DMS79 treated with DMSO at 0.1 percent for 48 hours (cell line): ENCODE measurements around the gene ALG9.
A peak's percentile ranks its signal among the peaks of the same experiment; 100 is the strongest.

ENCODE experiments used
- DNase-seq: peaks from one replicate; lab custom pipeline; 2025; lab: John Stamatoyannopoulos, UW

ALG9 gene

DNA sequence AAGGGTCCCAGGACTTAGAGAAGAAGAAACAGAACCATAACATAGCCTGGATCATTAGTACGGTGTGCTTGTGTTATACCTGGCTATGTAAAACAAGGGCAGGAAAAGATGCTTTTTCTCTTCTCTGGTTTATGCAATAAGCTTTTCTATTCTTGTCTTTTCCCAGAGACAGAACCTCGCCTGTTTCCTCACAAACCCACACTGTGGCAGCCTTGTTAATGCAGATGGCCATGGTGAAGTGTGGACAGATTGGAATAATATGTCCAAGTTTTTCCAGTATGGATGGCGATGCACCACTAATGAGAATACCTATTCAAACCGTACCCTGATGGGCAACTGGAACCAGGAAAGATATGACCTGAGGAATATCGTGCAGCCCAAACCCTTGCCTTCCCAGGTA, 10.8 kb upstream of the ALG9 start:
- no peak for DNase-seq

DNA sequence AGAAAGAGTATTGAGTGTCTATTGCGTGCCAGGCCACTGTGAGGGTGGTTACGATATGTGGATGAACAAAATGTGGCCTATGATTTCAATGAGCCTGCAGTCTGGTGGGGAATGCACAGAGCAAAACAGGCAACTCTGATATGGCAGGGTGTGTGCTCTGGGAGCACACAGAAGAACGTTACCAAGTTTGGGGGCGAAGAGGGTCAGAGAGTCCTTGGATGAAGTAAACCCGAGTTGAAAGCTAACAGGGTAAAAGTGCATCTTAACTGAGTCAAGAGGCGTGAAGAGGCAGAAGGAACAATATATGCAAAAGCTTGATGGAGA, 8.2 kb upstream of the ALG9 start:
- peak; percentile 51 for DNase-seq

DNA sequence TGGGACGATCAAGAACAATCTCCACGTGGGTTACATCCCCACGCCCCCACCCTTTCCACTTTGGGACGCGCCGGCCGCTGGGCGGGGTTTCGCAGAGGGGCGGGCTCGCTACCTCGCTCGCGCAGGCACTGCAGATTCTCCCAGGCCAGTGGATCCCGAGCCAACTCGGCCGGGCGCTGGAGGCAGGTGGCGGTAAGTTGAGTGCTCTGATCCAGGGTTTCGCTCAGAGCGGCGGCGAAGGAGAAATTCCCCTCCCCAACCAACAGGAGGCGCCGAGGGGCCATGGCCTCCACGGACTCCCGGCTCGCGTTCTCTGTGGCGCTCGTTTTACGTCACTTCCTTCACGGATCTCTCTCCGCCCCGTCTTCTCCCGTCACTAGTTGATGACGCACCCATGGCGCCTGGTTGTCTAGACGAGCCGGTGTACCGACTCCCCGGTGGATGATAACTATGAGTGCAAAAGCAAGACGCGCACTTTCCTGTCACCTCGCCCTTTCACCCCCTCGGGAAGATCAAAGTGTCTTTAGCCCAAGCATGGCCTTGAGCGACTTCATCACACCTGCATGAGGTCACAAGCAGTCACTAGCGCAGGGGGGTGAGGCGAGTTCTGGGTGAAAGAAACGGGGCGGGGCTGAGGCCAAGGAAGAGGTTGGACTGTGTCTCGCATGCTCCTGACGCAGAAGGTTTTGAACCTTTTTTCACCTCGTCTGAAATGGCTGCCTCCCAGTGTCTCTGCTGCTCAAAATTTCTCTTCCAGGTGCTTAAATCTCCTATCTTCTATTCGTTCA, 7.7 kb upstream of the ALG9 start, which contains the start of the genes CFAP68 and FDXACB1:
TSS of gene CFAP68 (plus strand) at position 693 of the 788 bp plus-strand sequence. CDS start at position 713, 20 bp downstream.
TSS of gene FDXACB1 (minus strand) at position 317 of the 788 bp plus-strand sequence. CDS start at position 284, 33 bp downstream.
- peak; percentile 100 for DNase-seq

DNA sequence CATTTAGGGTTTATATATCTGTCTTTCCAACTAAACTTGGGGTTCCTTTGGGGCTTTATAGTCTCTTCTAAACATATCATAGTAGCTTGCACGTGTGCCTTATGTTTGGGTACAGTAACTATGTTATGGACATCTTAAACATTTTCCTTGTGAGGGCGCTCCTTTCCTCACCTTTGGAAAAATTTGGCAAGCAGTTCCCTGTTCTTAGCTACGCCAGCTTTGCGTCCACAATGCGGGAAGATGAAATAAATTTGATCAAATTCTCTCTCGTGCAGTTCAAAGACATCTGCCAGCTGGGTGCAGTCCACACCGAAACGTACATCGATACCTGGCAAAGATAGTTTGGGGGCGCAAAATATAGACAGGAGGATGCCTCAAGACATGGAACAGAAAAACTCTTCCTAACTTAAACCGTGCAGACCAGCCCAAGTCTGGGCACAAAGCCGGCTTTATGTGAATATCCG, 7.0 kb upstream of the ALG9 start:
- DNase-seq = peak; percentile 54

DNA sequence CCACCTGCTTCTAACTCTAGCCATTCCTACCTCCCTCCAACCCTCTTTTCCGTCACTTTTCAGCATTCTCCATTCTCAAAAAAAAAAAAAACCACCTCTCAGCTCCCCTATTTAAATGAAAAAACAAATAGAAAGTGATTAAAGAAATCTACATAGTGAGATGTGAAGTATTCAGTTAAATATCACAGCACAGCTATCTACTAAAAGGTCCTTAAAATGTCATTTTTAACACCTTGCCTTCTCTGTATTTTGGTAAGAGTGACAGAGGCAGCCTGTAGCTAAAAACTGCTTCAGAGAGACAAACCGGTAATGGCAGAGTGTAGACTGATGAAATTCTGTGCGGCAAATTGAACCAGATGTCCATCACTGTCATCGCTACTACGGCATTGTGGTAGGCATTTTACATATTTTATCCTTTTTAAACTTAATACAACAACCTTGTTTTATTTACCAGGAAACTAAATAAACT, 346 bp upstream of the ALG9 start:
- DNase-seq = peak; percentile 72

- peak; percentile 48 for DNase-seq
Observed at GRCh38 chr11:111870522-111870885, 877 bp downstream of the ALG9 start.

DNA sequence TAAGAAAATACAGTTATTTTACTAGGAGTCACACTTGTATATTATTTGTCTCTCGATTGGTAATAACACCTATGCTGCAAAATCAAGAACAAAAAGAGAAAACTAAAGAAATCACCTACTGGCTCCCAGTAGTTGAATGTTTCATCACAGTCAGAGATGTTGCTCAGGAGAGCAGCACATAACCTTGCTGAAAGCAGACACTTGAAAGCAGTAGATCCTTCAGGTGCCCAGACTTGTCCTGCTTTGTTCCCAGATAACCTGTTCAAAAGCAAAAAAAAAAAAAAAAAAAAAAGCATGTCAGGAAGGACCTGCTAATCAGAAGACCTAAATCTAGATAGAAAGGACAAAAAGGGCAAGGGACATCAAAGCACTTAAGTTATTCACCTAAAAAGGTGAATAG, 1.3 kb downstream of the ALG9 start:
- no peak for DNase-seq

DNA sequence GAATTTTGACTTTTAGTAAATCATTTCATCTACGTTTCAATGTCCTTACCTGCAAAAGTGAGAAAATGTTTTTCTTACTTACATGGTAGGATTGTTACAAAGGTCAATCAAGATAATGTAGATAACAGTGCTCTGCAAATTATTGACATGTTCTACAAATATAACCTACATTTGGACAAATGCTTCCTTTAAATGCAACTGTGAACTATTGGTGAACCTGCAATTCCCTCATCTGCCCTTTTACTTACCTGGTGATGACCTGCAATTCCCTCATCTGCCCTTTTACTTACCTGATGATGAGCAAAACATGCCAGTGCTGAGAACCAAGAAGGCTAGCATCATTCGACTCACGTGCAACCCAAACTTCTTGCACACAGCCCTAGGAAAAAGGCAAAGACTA, 11.1 kb downstream of the ALG9 start:
- no peak for DNase-seq

DNA sequence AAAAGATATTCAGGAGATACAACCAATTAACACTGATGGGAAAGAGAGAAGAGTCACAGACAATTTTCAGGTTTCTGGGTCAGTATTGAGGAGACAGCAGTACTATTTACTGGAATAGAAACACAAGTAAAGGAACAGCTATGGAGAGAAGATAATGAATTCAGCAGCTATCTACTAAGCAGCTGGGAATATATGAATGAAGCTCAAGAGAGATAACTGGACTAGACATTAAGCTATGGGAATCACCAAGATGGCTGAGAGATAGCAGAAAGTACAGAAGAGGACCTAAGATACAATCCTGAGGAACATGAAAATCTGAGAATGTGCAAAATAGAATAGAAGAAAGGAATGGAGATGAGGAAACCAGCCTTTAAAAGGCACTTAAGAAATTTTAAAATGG, 15.9 kb downstream of the ALG9 start:
- no peak for DNase-seq

DNA sequence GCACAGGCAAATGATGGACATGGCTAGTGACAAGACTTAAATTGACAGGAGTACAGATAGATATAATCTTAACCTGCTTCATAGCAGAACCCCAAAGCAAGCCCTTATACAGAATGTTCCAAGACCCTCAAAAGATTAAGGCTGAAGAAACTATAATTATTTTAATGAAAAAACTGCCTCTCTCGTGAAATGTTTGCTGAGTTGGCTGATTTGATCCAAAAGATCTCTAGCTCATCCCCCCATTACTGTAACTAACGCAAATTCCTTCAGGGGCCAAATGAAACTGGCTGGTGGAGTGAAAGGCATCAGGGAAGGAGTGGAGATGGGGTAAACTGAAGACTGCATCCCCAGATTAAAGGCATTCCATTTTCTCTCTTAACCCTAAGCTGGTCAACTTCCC, 19.3 kb downstream of the ALG9 start:
- DNase-seq = no peak

DNA sequence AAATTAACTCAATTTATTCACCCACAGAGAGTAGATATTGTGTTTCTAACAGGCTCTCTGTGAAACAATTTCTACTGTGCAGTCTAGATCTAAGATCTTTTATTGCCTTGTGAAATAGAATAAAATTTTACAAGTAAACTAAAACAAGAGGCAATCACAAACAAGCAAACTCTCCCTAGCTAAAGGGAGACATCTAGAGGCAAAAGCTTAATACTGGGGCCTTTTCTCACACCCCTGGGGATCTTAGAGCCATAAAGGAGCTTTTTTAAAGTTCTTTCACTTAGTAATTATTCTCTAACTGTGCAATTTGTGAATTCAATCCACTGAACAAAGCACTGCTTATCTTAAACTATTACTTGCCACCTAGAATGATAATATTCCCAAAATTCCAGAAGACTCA, 19.7 kb downstream of the ALG9 start:
- no peak for DNase-seq

DNA sequence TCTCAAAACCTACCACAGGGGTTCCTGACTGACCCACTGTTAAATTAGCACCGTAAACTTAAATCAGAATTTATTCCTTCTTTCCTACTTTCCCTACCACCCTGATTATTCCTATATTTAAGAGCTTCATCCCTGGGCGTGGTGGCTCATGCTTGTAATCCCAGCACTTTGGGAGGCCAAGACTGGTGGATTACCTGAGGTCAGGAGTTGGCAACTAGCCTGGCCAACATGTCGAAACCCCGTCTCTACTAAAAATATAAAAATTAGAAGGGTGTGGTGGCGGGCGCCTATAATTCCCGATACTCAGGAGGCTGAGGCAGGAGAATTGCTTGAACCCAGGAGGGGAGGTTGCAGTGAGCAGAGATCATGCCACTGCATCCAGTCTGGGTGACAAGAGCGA, 20.3 kb downstream of the ALG9 start:
- DNase-seq = no peak

- no peak for DNase-seq
Observed at GRCh38 chr11:111849631-111850030, 21.8 kb downstream of the ALG9 start.

GRCh38 chr11:111846636-111847035, 24.7 kb downstream of the ALG9 start:
- DNase-seq = no peak

- no peak for DNase-seq
Observed at GRCh38 chr11:111846063-111846462, 25.3 kb downstream of the ALG9 start.

DNA sequence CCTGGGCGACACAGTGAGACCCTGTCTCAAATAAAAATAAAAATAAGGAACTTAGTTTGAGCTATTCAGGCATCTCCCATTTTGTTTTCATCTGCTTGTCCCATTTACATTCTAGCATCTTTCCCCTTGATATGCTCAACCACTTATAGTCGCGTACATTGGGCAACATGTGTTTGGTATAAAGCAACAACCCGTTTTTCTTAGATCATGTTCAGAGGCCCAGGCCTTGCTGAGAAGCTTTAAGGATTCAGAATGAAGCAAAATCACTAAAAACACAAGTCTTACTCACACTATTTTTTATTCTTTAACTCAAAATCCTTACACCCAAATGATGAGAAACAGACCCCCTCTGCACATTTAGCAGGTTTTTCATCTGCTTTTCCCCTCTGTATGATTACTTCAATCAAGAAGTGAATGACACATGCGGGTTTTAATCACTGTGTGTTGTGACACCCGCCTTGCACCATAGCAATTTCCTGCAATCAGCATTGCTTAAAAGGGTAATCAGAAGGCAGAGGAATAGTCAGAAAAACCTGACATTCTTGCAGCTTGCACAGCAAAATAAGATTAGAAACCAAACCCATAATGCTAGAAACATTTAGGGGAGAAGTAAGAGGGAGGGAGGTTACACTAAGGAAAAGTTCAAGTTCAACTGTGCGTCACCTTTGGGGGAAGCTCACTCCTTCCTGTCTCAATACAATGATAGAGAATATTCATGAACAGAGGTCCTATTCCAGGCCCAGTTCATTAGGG, 25.9 kb downstream of the ALG9 start:
- DNase-seq = no peak

- no peak for DNase-seq
Observed at GRCh38 chr11:111843661-111844060, 27.7 kb downstream of the ALG9 start.

- DNase-seq = peak; percentile 89
Observed at GRCh38 chr11:111841370-111842053, 29.9 kb downstream of the ALG9 start.

GRCh38 chr11:111840143-111840542, 31.2 kb downstream of the ALG9 start:
- DNase-seq = no peak

GRCh38 chr11:111838054-111838453, 33.3 kb downstream of the ALG9 start:
- no peak for DNase-seq

- DNase-seq = no peak
Observed at GRCh38 chr11:111837366-111837891, 34.0 kb downstream of the ALG9 start.

- DNase-seq = no peak
Observed at GRCh38 chr11:111836721-111837120, 34.7 kb downstream of the ALG9 start.
